Activated CD8-positive, alpha-beta memory T cell treated with anti-CD3 and anti-CD28 coated beads for 4 hours (primary cell): ENCODE data around the gene FHOD3.

Source experiments
- DNase-seq, 2 donors: peaks; one replicate each; pipeline ENCODE4 v3.0.0-alpha.2; 2020; ENCODE audit warnings: low read depth in 2 of 2

Gene FHOD3

GRCh38 chr18:36381075-36381474, 83.6 kb downstream of the FHOD3 start:
- DNase-seq: no peak

- no peak for DNase-seq
These were observed 85.3 kb downstream of the FHOD3 start for GRCh38 chr18:36382854-36383253.

GRCh38 chr18:36386150-36386920, 88.8 kb downstream of the FHOD3 start:
- no peak for DNase-seq

- no peak for DNase-seq
These were observed 89.8 kb downstream of the FHOD3 start for GRCh38 chr18:36387310-36387709.

GRCh38 chr18:36388310-36388709, 90.8 kb downstream of the FHOD3 start:
- DNase-seq: no peak

GRCh38 chr18:36389027-36389426, 91.5 kb downstream of the FHOD3 start:
- DNase-seq: no peak

- no peak for DNase-seq
These were observed 92.5 kb downstream of the FHOD3 start for GRCh38 chr18:36389811-36390581.

GRCh38 chr18:36391426-36392145, 94.1 kb downstream of the FHOD3 start:
- no peak for DNase-seq

GRCh38 chr18:36392164-36392978, 94.9 kb downstream of the FHOD3 start:
- DNase-seq: no peak

GRCh38 chr18:36392979-36393287, 95.4 kb downstream of the FHOD3 start:
- no peak for DNase-seq

- no peak for DNase-seq
These were observed 97.0 kb downstream of the FHOD3 start for GRCh38 chr18:36394486-36394885.

- no peak for DNase-seq
These were observed 98.7 kb downstream of the FHOD3 start for GRCh38 chr18:36396190-36396589.

GRCh38 chr18:36397033-36397432, 99.5 kb downstream of the FHOD3 start:
- no peak for DNase-seq

- no peak for DNase-seq
These were observed 100.9 kb downstream of the FHOD3 start for GRCh38 chr18:36398419-36398818.

GRCh38 chr18:36399055-36399454, 101.5 kb downstream of the FHOD3 start:
- DNase-seq: no peak

GRCh38 chr18:36401462-36401861, 103.9 kb downstream of the FHOD3 start:
- no peak for DNase-seq

GRCh38 chr18:36402765-36403396, 105.4 kb downstream of the FHOD3 start:
- DNase-seq: no peak

- DNase-seq: no peak
These were observed 106.6 kb downstream of the FHOD3 start for GRCh38 chr18:36403896-36404820.

- DNase-seq: no peak
These were observed 108.1 kb downstream of the FHOD3 start for GRCh38 chr18:36405611-36406010.

- DNase-seq: no peak
These were observed 109.3 kb downstream of the FHOD3 start for GRCh38 chr18:36406805-36407204.
